HUDEP-2 (cell line): ENCODE measurements around the gene LRSAM1.
"Not testable (repeated sequence)": the region's sequence is repeated elsewhere in the genome, so short reads cannot be mapped to it uniquely, and the experiment has no call there.

ENCODE experiments used
- DNase-seq, 76 experiments: peaks; one replicate each; lab custom pipeline; 2025; ENCODE audit not compliant: unreplicated experiment in 76 of 76; lab: John Stamatoyannopoulos, UW

LRSAM1 gene

GRCh38 chr9:127455324-127455992, 4.1 kb downstream of the LRSAM1 start:
- peak in 74 of 76 experiments; percentile 24 to 88 (median 68) for DNase-seq

DNA sequence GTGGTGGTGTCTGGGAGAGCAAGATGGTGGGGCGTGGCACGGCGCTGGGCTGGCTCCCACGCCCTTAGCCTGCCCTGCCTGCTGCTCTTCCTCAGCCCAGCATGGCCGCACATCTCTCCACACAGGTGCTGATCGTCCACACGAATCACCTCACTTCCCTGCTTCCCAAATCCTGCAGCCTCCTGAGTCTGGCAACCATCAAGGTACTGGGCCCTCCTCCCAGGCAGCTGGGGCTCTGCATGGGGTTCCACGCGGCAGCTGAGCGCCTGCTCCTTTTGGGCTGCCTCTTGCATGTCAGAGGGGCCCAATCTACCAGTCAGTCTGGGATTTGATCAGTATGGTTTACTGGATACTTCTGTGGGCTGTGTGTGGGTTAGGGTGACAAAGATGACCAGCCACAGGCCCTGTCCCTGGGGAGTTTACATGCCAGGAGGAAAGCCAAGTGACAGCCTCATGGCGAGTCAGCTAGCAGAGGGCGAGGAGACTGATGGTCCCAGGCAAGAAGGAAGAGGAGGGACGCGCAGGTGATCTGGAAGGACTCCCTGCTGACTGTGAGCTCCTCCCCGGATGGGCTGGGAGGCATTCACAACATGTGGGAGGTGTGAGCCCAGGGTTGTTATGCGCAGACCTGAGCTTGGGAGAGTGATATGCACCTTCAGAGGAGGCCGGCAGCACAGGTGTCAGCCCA, 6.0 kb downstream of the LRSAM1 start:
- DNase-seq: no peak

DNA sequence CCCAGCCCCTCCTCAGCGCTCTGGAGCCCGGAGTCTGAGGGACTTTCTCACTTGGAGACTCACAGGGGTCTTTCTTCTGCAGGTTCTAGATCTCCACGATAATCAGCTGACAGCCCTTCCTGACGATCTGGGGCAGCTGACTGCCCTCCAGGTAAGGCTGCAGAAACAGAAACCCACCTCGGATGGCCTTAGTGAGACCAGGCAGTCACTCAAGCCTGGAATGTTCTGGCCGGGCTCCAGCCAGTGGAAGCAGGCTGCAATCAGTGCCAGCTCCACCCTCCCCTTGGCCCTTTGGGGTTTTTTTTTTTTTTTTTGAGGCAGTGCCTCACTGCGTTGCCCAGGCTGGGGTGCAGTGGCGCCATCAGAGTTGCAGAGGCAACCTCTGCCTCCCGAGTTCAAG, 7.6 kb downstream of the LRSAM1 start:
- no peak for DNase-seq

GRCh38 chr9:127463382-127463781, 12.1 kb downstream of the LRSAM1 start:
- no peak for DNase-seq

GRCh38 chr9:127463911-127464310, 12.6 kb downstream of the LRSAM1 start:
- no peak for DNase-seq

DNA sequence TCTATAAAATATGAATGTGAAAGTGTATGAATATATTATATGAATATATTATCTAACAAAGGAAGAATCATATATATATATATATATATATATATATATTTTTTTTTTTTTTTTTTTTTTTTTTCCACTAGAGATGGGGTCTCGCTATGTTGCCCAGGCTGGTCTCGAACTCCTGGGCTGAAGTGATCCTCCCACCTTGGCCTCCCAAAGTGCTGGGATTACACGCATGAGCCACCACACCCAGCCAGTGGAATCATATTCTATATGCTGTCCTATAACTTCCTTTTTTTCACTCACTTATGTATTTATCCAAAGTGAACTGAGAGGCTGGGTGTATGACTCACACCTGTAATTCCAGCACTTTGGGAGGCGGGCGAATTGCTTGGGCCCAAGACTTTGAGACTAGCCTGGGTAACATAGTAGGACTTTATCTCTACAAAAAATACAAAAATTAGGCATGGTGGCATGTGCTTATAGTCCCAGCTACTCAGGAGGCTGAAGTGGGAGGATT, 15.2 kb downstream of the LRSAM1 start:
- not testable (repeated sequence) for DNase-seq

GRCh38 chr9:127467621-127468020, 16.3 kb downstream of the LRSAM1 start:
- no peak for DNase-seq

GRCh38 chr9:127470662-127471061, 19.4 kb downstream of the LRSAM1 start:
- DNase-seq: no peak

GRCh38 chr9:127473501-127473900, 22.2 kb downstream of the LRSAM1 start:
- no peak for DNase-seq

DNA sequence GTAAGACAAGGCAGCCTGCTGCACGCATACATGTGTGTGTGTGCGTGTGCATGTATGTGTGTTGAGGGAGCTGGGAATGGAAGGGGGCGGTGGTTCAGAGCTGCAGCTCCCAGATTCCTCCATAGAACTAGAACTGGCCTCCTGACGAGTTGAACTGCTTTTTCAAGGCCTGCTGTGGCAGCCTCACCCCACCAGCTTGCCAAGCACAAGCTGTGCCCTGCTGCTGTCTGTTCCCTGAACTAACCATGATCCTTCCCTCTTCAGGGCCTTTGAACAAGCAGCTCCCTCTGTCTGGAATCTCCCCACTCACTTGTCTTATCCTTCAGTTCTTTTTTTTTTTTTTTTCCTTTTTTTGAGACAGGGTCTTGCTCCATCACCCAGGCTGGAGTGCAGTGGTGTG, 22.6 kb downstream of the LRSAM1 start:
- DNase-seq: no peak

DNA sequence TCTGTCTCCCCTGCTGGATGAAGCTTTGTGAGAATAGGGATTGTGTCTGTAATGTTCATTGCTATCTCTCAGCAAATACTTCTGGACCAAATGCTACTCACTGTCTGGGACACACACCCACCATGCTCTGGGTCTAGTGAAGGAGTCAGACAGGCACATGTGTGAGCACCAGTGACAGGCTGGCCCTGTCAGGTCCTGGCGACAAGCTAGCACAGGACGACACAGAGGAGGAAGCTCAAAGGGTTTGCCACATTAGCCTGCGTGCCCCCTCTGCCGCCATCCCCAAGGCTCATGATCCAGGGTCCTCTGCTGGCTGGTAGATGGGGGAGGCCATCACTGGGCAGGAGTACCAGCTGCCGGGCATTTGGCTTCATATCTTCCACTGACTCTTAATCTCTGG, 23.3 kb downstream of the LRSAM1 start:
- DNase-seq: no peak

GRCh38 chr9:127479507-127480081, 28.3 kb downstream of the LRSAM1 start:
- no peak for DNase-seq

- DNase-seq: no peak
Observed at GRCh38 chr9:127482662-127483061, 31.4 kb downstream of the LRSAM1 start.

DNA sequence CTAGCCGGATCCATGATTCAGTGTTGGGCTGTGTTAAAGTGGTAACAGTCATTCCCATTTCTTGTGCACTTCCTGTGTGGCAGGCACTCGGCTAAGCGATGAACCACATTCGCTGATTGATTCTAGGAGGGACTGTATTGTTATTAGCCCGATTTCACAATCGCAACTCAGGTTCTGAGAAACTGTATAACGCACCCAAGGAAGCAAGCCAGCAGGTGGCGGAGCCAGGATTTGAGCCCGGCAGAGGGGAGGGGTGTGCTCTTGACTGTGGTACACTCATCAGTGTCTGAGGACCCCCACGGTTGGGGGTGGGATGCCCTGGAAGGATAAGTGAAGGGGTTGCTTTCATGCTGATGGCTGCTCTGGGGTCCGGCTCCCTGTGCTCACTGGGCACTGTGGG, 34.7 kb downstream of the LRSAM1 start:
- DNase-seq: no peak

DNA sequence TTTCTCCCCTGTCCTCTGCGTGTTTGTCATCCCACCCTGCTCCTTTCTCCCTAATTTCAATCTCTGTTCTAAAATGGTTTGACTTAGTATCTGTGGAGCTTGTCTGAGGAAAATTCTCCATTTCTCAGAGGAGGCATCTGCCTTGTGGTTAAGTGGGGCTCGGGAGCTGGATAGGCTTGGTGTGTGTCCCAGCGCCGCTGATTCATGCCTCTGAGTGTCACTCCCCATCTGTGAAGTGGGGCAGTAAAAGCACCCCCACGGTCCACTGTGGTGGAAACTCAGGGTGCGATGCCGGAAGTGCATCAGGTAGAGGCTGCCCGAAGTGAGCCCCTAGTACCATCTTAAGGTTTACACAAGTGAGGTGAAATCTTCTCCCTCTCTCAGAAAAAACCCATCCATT, 37.6 kb downstream of the LRSAM1 start:
- DNase-seq: no peak

DNA sequence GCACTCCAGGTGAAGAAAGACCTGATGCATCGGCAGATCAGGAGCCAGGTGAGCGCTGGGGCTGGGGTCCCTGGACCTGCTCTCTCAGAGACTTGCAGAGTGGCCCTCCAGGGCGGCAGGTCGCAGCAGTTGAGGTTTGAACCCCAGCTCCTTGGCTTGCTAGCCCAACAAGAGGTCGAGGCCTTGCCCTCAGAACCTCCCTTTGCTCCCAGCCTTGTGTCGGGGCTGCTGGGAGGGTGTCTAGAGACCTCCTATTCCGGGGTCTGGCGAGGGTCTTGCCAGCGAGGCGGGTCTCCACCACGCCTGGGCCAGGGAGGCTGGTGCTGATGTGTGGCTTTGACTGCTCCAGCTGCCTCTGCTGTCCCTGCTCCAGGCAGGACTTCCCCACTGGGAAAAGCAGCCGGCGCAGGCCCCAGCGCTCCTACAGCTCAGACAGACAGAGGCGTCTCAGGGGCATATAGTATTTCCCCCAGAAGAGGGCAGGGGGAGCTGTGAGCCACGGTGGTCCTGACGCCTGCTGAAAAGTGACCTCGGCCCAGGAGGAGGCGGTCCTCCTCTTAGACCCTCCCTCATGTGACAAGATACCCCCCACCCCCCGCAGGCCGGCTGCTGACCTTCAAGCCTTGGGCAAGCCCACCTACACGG, 38.3 kb downstream of the LRSAM1 start:
- no peak for DNase-seq

DNA sequence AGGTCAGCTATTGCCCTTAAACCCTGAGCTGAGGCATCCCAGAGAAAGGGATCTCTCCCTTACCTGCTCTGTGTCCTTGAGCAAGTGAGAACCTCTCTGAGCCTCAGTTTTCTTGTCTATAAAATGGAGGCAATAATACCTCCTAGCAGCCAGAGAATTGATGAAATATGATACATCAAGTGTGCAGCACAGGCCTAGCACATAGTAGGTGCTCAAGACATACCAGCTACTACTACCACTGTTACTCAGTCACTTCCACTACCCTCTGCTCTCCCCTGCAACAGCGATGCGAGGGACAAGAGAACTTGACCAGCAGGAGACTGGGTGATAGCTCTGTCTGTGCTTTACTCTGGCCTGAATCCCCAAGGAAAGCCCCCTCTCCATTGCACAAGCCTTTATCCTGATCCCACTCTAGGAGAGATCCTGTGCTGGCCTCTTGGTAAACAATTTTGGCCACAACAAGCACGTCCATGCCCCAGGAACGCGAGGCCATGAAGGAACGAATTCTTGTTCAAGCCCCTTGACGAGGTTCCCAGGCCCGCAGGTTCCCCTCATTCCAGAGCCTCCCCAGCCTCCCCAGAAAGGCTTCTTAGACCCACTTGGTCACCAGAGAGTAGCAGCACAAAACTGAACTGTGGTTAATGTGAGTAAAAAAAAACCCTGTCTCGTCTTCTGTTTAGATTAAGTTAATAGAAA, 39.4 kb downstream of the LRSAM1 start:
- no peak for DNase-seq

GRCh38 chr9:127491516-127491915, 40.2 kb downstream of the LRSAM1 start:
- no peak for DNase-seq

- DNase-seq: no peak
Observed at GRCh38 chr9:127492616-127493015, 41.3 kb downstream of the LRSAM1 start.

DNA sequence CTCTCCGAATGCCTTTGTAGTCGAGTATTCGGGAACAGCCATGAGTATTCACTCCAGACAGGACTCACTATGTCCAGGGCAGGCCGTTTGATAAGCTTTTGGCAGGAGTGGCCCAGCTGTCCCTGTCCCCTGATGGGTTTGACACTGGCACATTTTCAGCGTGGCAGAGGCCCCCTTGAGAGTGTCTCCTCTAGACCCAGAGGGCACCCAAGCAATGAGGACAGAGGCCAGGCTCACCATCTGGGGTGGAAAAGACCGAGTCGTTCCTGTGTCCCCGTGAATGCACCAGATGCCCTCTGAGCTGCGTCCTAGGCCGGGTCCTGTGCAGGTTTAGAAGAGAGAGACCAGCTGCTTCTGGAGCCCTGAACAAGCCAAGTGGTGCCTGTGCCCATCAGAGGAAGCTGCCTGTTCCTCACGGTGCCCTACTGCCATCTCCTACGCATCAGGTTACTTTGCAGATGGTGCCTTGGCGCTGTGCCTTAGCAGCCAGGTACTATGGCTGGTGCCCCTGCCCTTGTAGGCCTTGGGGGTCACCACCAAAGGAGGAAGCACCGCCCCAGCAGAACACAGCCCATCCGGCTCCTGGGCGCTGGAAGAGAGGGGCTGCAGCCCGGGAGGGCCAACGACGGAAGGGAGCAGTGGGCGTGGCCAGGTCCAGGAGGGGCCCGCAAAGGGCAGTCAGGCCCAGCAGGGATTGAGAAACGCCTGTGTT, 42.4 kb downstream of the LRSAM1 start:
- DNase-seq: no peak
